H1 (cell line): ENCODE measurements around the gene BEX3. TPM values are rescaled to one million over a fixed set of nuclear protein-coding genes. Genes with fewer than 3 reads are reported as not detected.

Experiments used
- CHD1 ChIP-seq: IDR thresholded peaks from 2 replicates; pipeline ENCODE4 v1.6.1; 2012; ENCODE audit warnings: low read depth, low read length, improper control_type of control experiment
- HDAC6 ChIP-seq: IDR thresholded peaks from one replicate; pipeline ENCODE4 v1.7.1; 2012; ENCODE audit warnings: low read depth, mild to moderate bottlenecking, inconsistent platforms, low read length, moderate library complexity
- KDM4A ChIP-seq: IDR thresholded peaks from one replicate; pipeline ENCODE4 v1.7.1; 2012; ENCODE audit warnings: low read depth, mild to moderate bottlenecking, moderate library complexity, low read length, inconsistent platforms; ENCODE audit not compliant: severe bottlenecking
- KDM5A ChIP-seq: fragments of 200-600 bp; IDR thresholded peaks from 2 replicates; pipeline ENCODE4 v1.7.1; 2012; ENCODE audit warnings: mild to moderate bottlenecking, low read length, inconsistent platforms, mixed read lengths
- SIRT6 ChIP-seq: IDR thresholded peaks from one replicate; pipeline ENCODE4 v1.7.1; 2012; ENCODE audit warnings: low read length, inconsistent platforms
- SUZ12 ChIP-seq: fragments of 200-600 bp; sonication (generic); IDR thresholded peaks from 2 replicates; pipeline ENCODE4 v1.6.1; 2012; ENCODE audit warnings: mild to moderate bottlenecking, inconsistent platforms, low read length, moderate library complexity, mixed read lengths
- polyA plus RNA-seq, 7 experiments: library from polyadenylated mRNA; depleted of rRNA in 3 of 7; stranded (reverse) in 5 of 7; unstranded in 2 of 7; fragments of >200 nt in 5 of 7; fragments of 200-250 nt in 2 of 7; gene quantifications; 1 replicate in 5 of 7; 2 replicates in 1 of 7; 4 replicates in 1 of 7; pipeline versions ENCODE4 v1.2.1 to v1.2.3, GENCODE V29; 2011 to 2013; ENCODE audit warnings: missing spikeins in 2 of 7, mixed read lengths in 2 of 7
- total RNA-seq: library from RNA; stranded (reverse); fragmentation: NEBNext Ultra II Directional; extraction: Animal tissue kit (Norgen Biotek cat#: 25700); gene quantifications from 2 replicates; pipeline ENCODE4 v1.2.1, GENCODE V29; 2021

BEX3 gene
- total and polyA plus RNA-seq, 2 of the 8 experiments (the other 6 are each of a cell fraction or from before 2014, with no cell fraction given) = 330 to 366 TPM

GRCh38 chrX:103363046-103363445, 13.3 kb upstream of the BEX3 start (continued):
- no peak for TF ChIP-seq SUZ12
- no peak for TF ChIP-seq SIRT6
- no peak for TF ChIP-seq KDM5A
- TF ChIP-seq HDAC6 = no peak
- TF ChIP-seq KDM4A = no peak
- TF ChIP-seq CHD1 = no peak
- TF ChIP-seq, all 59 proteins: peak for 0
